HG03060 (cell line): ENCODE data around the gene ZFP36.
"Not testable (repeated sequence)": the region's sequence is repeated elsewhere in the genome, so short reads cannot be mapped to it uniquely, and the experiment has no call there.

Experiments used
- ATAC-seq: cut with Tn5 transposase; IDR thresholded peaks from one replicate; pipeline ENCODE4 v1.9.1; 2021; ENCODE audit warnings: low read depth, moderate number of reproducible peaks; ENCODE audit not compliant: unreplicated experiment

Gene ZFP36, protein sequence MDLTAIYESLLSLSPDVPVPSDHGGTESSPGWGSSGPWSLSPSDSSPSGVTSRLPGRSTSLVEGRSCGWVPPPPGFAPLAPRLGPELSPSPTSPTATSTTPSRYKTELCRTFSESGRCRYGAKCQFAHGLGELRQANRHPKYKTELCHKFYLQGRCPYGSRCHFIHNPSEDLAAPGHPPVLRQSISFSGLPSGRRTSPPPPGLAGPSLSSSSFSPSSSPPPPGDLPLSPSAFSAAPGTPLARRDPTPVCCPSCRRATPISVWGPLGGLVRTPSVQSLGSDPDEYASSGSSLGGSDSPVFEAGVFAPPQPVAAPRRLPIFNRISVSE

GRCh38 chr19:39406656-39407409 lies at the start of gene ZFP36:
ZFP36 (plus strand) TSS chr19:39406847; CDS start chr19:39406905, 58 bp downstream.
- no peak for ATAC-seq

DNA sequence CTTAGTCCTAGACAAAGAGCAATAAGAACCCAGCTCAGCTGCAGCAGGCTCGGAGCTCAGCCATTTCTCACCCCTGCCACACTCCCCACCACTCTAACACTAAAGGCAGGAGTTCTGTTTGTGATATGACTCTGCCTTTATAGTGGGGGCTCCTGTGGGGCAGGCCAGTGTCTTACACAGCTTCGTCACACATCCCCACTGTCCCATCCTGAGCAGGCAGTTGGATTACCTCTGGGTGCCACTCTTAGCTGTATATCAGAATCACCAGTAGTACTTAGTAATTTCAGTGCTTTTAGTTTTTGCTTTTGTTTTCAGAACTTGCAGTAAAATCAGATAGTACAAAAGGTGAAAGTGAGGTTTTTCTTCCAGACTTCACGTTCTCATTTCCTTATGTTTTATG lies 47.6 kb upstream of the ZFP36 start:
- no peak for ATAC-seq

DNA sequence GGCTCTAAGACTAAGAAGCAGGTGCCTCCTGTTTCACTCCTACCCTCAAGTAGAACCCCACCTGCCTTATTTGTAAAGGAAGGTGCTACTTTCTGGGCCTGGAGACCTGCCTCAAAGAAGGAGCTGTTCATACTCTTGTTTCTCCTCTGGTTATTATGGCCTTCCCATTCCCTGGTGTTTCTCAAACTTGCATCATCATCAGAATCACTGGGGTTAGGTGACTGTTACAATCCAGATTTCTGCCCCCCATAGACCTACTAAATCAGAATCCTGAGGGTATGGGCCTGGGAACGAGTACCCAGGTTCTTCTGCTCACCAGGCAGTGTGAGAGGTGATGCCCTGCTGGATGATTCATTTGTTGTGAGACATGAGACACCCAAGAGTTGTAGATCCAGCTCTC lies 46.0 kb upstream of the ZFP36 start:
- no peak for ATAC-seq

DNA sequence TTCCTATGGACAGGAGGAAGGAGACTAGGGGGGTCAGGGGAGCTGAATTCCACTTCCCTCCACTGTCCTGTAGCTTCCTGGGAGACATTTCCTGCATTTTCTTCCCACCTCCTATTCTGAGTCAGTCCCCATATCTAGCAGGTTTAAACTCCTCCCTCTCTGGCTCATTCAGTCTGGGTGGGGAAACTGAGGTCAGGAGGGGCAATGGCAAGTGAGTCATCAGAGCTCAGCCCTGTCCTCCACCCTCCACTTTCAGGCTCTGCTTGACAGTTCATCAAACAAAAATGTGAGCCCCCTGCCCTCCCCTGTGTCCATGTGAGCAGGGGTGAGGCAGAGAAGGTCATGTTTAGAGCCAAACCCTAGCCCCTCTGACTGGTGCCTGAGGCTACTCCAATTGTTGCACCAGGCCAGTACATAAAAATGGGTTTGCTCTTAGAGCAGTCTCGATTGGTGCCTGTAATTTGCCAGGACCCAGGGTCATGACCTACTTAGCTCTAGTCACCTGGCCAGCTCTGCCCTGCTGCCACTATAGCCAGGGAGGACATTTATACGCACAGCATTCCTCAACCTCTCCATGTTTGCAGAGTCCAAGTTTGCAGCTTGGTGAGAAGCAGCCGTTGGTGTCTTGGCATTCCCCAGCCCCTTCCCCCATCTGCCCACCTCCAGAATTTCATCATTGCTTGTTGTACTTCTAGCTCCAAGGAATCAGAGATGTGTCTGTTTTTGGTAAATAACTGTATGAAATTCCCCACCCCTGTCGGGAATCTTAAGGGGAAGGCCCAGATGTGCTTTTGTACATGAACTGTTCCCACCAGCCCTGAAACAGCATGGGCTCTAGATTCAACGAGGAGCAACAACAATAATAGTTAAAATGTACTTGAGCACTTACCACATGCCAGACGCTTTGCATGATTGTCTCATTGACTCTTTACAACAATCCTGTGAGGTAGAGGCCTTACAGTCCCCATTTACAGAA lies 43.7 kb upstream of the ZFP36 start:
- ATAC-seq = no peak

DNA sequence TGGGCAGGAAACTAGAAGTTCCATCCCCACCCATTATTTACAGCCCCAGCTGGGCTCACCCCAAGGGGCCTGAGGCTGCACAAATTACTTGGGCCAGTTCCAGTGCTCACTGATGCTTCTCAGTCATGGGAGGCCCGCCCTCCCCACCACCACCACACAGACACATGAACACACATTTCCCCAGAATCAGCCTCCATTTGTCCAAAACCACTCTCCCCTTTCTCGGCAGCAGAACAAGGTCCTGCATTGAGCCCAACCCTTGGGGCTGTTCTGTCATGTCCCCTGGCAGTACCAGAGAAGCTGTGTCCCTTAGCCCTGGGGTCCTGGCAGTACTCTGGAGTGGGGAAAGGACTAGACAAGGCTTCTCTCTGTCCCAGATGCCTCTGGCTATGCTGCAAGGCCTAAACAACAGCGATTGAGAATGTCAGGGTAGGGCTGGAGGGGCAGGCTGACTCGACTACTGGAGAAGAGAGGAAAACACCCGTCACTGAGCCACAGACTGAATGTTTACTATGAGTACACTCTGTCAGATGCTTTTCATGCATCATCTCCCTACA lies 42.7 kb upstream of the ZFP36 start:
- no peak for ATAC-seq

DNA sequence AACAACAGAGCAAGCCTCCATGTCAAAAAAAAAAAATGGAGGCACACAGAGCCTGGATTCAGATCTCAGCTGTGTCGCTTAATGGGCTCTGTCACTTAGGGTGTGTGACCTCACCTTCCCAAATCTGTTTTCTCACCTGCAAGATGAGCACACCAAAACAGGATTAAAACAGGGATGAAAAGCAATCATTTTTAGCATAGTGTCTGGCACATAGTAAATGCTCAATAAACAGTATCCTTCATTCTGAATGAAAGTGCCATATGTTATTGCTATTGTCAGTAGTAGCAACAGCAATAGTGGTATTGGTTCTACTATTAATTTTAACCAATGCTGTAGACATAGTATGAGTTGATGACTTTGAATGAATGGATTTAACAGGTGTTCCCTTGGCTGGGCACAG lies 41.1 kb upstream of the ZFP36 start:
- ATAC-seq = no peak

GRCh38 chr19:39369200-39369599 lies 37.4 kb upstream of the ZFP36 start:
- no peak for ATAC-seq

DNA sequence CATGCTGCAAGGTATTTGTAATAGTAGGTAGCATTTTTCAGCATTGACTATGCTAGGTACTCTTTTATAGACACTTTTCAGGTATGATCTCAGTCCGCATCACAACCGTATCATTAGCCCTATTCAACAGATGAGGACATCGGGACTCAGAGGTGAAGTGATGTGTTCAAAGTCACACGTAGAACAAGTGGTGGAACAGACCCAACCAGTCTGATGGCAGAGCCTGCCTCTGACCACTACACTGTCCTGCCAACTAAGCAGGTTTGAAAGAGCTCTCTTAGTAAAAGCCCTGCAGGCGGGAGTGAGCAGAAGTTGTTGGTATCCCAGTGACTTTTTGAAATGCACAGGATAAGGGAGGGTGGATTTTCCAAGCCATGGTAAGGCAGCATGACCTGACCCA lies 35.9 kb upstream of the ZFP36 start:
- no peak for ATAC-seq

DNA sequence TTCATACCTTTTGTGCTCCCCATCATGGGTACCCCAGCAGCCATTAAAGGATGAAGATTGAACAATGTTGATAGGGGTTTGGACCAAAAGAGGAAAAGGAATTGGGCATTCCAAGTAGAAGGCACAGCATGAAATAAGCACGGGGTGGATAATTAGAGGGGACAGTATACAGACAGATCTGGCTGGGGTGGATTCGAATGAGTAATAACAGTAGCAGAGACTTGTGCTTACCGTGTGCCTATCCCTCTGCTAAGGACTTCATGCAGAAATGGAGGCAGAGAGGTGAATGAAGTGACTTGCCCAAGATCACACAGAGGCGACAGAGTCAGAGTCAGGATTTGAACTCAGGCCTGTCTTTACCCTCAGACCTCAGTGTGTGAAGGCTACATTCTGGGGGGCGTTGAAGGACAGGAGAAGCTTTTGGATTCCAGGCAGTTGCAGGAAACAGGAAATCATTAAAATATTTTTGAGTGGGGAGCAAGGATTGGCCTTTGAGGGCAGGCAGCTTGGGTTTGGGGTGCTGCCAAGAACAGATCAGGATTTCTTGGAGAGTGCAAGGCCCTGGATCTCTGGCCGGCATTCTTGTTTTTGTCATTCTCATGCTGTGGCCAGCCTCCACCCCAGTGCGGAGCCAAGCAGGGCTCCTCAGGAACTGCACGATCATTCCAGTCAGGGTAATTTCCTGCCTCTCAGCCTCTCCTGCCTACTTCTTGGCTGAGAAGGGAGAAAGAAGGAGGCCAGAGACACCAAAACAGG lies 34.4 kb upstream of the ZFP36 start:
- ATAC-seq = no peak

- no peak for ATAC-seq
Observed at GRCh38 chr19:39372941-39373340, 33.7 kb upstream of the ZFP36 start.

- ATAC-seq = no peak
Observed at GRCh38 chr19:39375929-39376328, 30.7 kb upstream of the ZFP36 start.

DNA sequence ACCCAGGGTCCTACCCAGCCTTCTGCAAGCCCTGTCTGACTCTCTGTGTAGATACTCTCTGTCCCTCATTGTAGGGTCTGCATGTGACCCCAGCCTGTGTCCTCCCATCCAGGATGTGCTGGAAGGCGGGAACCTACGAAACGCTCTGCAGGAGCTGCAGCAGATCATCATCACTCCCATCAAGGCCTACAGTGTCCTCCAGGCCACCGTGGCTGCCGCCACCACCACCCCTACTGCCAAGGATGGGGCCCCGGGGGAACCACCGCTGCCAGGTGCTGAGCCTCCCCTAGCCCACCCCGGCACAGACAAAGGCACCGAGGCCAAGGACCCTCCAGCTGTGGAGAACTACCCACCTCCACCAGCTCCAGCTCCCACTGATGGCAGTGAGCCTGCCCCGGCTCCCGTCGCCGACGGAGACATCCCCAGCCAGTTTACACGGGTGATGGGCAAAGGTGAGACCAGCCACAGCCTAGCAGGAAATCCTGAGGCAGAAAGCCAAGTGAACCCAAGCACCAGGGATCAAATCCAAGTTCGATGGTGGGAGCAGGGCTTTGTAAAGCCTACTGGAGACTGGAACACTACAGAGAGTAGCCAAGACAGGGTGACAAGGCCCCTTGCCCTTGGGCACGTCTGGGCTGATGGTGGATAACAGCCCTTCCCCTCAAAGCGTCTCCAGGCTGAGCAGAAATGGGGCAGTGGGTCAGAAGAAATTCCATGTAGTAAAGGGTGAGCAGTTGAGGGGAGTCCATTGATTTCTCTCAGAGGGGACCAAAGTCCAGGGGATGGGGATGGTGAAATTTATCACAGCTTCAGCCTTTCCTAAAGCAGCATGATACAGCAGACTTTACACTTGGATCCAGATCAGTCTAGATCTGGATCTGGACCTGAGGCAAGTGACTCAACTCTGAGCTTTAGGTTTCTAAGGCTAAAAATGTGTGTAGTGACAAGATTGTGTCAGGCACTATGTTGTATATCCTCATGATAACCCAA lies 29.0 kb upstream of the ZFP36 start:
- ATAC-seq = no peak

GRCh38 chr19:39379366-39379765 lies 27.3 kb upstream of the ZFP36 start:
- not testable (repeated sequence) for ATAC-seq

DNA sequence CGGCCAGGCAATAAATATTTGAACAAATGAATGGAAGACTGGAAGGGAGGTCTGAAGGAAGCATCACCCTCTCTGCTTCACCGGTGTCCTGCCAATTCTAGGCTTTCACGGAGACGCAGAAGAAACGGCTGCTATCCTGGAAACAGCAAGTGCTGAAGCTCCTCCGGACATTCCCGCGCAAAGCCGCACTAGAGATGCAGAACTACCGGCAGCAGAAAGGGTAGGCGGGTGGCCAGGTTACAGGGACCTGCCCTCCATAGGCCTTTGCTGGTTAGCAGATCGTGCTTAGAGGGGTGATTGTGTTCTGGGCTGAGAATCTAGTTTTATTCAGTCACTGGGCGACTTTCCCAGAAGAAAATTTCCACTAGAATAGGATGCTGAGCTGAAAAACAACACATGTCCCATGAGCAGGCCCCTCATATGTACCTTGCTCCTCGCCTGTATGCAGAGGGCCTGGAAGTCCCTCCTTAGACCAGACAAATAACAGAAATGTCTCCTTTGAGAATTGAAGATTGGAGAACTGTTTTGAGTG lies 26.7 kb upstream of the ZFP36 start:
- ATAC-seq = no peak

- no peak for ATAC-seq
Observed at GRCh38 chr19:39380521-39381502, 25.8 kb upstream of the ZFP36 start.

DNA sequence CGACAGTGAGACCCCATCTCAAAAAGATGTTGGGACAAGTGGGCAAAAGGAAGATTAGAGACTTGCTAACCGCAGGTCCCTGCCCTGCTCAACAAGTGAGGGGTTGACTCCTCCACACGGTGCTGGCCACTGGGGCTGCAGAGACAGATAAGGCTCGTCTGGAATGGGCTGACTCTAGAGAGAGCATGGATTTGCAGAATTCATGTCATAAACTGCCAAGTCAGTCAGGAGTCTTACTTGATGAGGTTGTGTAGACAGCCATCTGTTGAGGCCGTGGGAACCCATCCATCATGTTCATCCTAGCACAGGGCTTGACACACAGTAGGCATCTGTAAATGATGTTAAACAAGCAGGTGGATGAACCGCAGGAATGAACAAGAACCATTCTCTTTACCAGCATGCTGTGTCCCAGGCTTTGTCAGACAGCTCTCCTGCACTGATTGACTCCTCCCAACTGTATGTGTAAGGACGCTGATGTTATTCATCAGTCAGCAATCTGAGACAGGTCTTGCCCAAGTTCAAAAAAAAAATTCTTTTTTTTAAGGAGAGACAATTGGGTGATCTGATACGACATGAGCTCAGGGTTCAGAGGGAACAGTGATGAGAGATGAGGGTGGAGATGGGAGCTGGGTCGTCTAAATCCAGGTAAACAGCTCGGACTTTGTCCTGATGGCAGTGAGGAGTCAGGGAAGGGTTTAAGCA lies 24.6 kb upstream of the ZFP36 start:
- no peak for ATAC-seq
